ENCODE data around the gene CMIP.

CMIP gene

GRCh38 chr16:81676066-81676882 is 231.7 kb downstream of the CMIP start:
- Histone ChIP-seq H3K9me3 (ENCODE audit: insufficient read depth, low read length) (no peaks in the 10 kb centered on the region), H3K27me3 (ENCODE audit: low read length) (no peaks in the 10 kb centered on the region), H3K27ac (ENCODE audit: low read depth, low read length) (no peak overlapping the region), H3F3A (ENCODE audit: insufficient read depth) (no peaks in the 10 kb centered on the region), H3K36me3 (ENCODE audit: low read length) (no peaks in the 10 kb centered on the region), H2AFZ (ENCODE audit: low read depth, low read length, severe bottlenecking) (no peak overlapping the region), H3K4me3 (ENCODE audit: insufficient read depth, low read length, poor library complexity, severe bottlenecking) (no peak overlapping the region), H3K4me2 (ENCODE audit: low read depth, low read length, poor library complexity, severe bottlenecking) (no peak overlapping the region), H3K9ac (ENCODE audit: low read length) (no peak overlapping the region), H3K79me2 (ENCODE audit: insufficient read depth, low read length) (no peaks in the 10 kb centered on the region), H4K20me1 (ENCODE audit: low read depth, low read length) (no peaks in the 10 kb centered on the region), H3K9me2 (replicated peaks; ENCODE audit: insufficient read depth, low read length) (no peaks in the 10 kb centered on the region)
- TF ChIP-seq EZH2phosphoT487 (conservative IDR thresholded peaks at IDR 0.05; ENCODE audit: low read length) (no peak), CTCF (IDR thresholded peaks at IDR 0.05; ENCODE audit: insufficient read depth, low read length, poor library complexity, severe bottlenecking) (no peak)

DNA sequence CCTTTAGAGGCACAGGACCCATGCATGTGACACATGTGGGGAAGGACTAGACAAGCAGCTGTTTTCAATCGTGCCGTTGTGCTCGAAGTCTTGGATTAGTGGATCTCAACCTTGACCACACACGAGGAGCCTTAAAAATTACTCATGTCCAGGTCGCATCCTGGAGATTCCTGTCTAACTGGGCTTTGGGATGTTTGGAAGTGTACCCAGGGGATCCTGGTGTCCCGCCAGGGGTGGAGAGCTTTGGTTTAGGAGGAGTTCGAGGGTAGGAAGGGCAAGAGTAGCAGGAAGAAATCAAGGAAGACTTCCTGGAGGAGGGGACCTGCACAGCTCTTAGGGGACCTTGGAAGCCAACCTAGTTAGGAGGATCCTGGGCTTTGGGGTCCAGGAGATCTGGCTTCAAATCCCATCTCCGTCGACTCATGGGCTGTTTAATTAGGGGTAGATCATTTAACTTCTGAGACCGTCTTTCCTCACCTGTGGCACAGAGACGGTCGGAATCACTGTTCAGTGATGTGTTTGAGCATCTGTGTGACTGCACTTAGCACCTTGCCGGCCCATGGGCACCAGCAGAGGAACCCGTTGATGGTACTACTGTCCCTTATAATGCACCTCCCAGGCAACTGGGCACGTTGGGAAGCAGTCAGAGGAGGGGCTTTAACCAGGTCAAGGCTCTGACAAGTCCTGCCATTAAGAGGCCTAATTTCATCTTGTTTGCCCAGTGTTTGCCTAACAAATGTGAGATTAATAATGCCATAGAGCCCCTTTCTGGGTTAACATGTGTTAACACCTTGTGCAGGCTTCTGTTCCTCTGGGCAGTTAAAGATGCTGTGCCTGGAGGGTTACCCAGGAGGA is 232.5 kb downstream of the CMIP start:
- no peaks in the 10 kb centered on the region for H3K79me2 ChIP-seq (ENCODE audit: insufficient read depth, low read length)
- no peak overlapping the region for H3K27ac ChIP-seq (ENCODE audit: low read depth, low read length)
- H3K9me3 ChIP-seq (ENCODE audit: insufficient read depth, low read length): no peaks in the 10 kb centered on the region
- H3K4me3 ChIP-seq (ENCODE audit: insufficient read depth, low read length, poor library complexity, severe bottlenecking): no peak overlapping the region
- no peak overlapping the region for H3K9ac ChIP-seq (ENCODE audit: low read length)
- no peak overlapping the region for H2AFZ ChIP-seq (ENCODE audit: low read depth, low read length, severe bottlenecking)
- H3K27me3 ChIP-seq (ENCODE audit: low read length): no peaks in the 10 kb centered on the region
- H3K4me2 ChIP-seq (ENCODE audit: low read depth, low read length, poor library complexity, severe bottlenecking): no peak overlapping the region
- TF ChIP-seq CTCF (IDR thresholded peaks at IDR 0.05; ENCODE audit: insufficient read depth, low read length, poor library complexity, severe bottlenecking) (no peak), EZH2phosphoT487 (conservative IDR thresholded peaks at IDR 0.05; ENCODE audit: low read length) (no peak)
- no peaks in the 10 kb centered on the region for H3F3A ChIP-seq (ENCODE audit: insufficient read depth)
- H3K36me3 ChIP-seq (ENCODE audit: low read length): no peaks in the 10 kb centered on the region
- H3K9me2 ChIP-seq (replicated peaks; ENCODE audit: insufficient read depth, low read length): no peaks in the 10 kb centered on the region
- no peaks in the 10 kb centered on the region for H4K20me1 ChIP-seq (ENCODE audit: low read depth, low read length)

GRCh38 chr16:81678326-81679095 is 233.9 kb downstream of the CMIP start:
- H3K9me2 ChIP-seq (replicated peaks; ENCODE audit: insufficient read depth, low read length): no peaks in the 10 kb centered on the region
- H3F3A ChIP-seq (ENCODE audit: insufficient read depth): no peaks in the 10 kb centered on the region
- H2AFZ ChIP-seq (ENCODE audit: low read depth, low read length, severe bottlenecking): no peak overlapping the region
- no peak overlapping the region for H3K4me3 ChIP-seq (ENCODE audit: insufficient read depth, low read length, poor library complexity, severe bottlenecking)
- no peak overlapping the region for H3K9ac ChIP-seq (ENCODE audit: low read length)
- H3K79me2 ChIP-seq (ENCODE audit: insufficient read depth, low read length): no peaks in the 10 kb centered on the region
- H3K27me3 ChIP-seq (ENCODE audit: low read length): no peaks in the 10 kb centered on the region
- TF ChIP-seq CTCF (IDR thresholded peaks at IDR 0.05; ENCODE audit: insufficient read depth, low read length, poor library complexity, severe bottlenecking): no peak
- no peak for TF ChIP-seq EZH2phosphoT487 (conservative IDR thresholded peaks at IDR 0.05; ENCODE audit: low read length)
- H3K4me2 ChIP-seq (ENCODE audit: low read depth, low read length, poor library complexity, severe bottlenecking): no peak overlapping the region
- no peaks in the 10 kb centered on the region for H3K36me3 ChIP-seq (ENCODE audit: low read length)
- no peaks in the 10 kb centered on the region for H4K20me1 ChIP-seq (ENCODE audit: low read depth, low read length)
- H3K9me3 ChIP-seq (ENCODE audit: insufficient read depth, low read length): no peaks in the 10 kb centered on the region
- no peak overlapping the region for H3K27ac ChIP-seq (ENCODE audit: low read depth, low read length)
